Panc1 (cell line): ENCODE data around the gene STK24.

Experiments used
- CTCF ChIP-seq: fragments of 450-650 bp; IDR thresholded peaks from 2 replicates; pipeline ENCODE4 v1.5.1; 2017; ENCODE audit warnings: mild to moderate bottlenecking
- POLR2AphosphoS5 ChIP-seq: IDR thresholded peaks from 2 replicates; pipeline ENCODE4 v1.6.1; 2012; ENCODE audit warnings: mild to moderate bottlenecking, low read depth, low read length, moderate library complexity
- REST ChIP-seq, 2 experiments: IDR thresholded peaks; 2 replicates each; pipeline ENCODE4 v1.6.1; 2011 to 2012; ENCODE audit warnings: low read depth in 2 of 2, control low read depth in 1 of 2, low read length in 1 of 2, mild to moderate bottlenecking in 1 of 2, moderate library complexity in 1 of 2; ENCODE audit not compliant: insufficient read depth in 1 of 2

- no peak for TF ChIP-seq CTCF
- TF ChIP-seq POLR2AphosphoS5 = no peak
- no peak for TF ChIP-seq REST (IDR thresholded peaks at IDR 0.05; ENCODE audit: insufficient read depth in 1 of 2, low read depth in 2 of 2, low read length in 1 of 2)
Measured at GRCh38 chr13:98492335-98493041, 84.4 kb downstream of the STK24 start.
